Mammary epithelial cell (primary cell): ENCODE measurements around the gene WNT2B.

Experiments used
- CTCF ChIP-seq, 2 donors: IDR thresholded peaks in 1 of 2; conservative IDR thresholded peaks in 1 of 2; 2 replicates each; pipeline ENCODE4 v1.5.1; 2011 to 2012; ENCODE audit warnings: inconsistent platforms in 2 of 2, low read length in 2 of 2, mild to moderate bottlenecking in 2 of 2, control low read depth in 1 of 2, low read depth in 1 of 2; ENCODE audit not compliant: insufficient read depth in 1 of 2; ENCODE audit errors: extremely low read depth in 1 of 2
- EZH2 ChIP-seq: IDR thresholded peaks from 2 replicates; pipeline ENCODE4 v1.6.1; 2012; ENCODE audit warnings: low read length, inconsistent platforms, borderline replicate concordance

- TF ChIP-seq CTCF (conservative IDR thresholded peaks at IDR 0.05 in 1 of 2, IDR thresholded peaks at IDR 0.05 in 1 of 2; ENCODE audit: extremely low read depth in 1 of 2, insufficient read depth in 1 of 2, low read depth in 1 of 2, low read length in 2 of 2) (no peak), EZH2 (no peak)
Measured at GRCh38 chr1:112544011-112544688, 35.4 kb downstream of the WNT2B start.
